Endothelial cell of umbilical vein (primary cell): ENCODE results near the gene LDLRAD4. TPM values are rescaled to one million over a fixed set of nuclear protein-coding genes. Genes with fewer than 3 reads are reported as not detected.

ENCODE experiments used
- BruUV-seq: library from RNA; stranded (reverse); fragments of 400-500 nt; replicated peaks from 2 replicates; lab custom pipeline; 2021; lab: Mats Ljungman, UMichigan
- CTCF ChIA-PET: fragments of 300-600, 350-600 bp; sonication (Branson Sonifier 250); formaldehyde crosslinking; loops from one replicate; lab custom pipeline; 2021; ENCODE audit warnings: antibody characterized with exemption, inconsistent platforms; lab: Charles Lee
- POLR2A ChIA-PET: fragments of 300-600, 350-600 bp; sonication (Branson Sonifier 250); formaldehyde crosslinking; loops from one replicate; lab custom pipeline; 2021; ENCODE audit warnings: antibody characterized with exemption, inconsistent platforms; lab: Charles Lee
- DNase-seq: peaks from one replicate; pipeline ENCODE4 v3.0.0-alpha.2; 2011; ENCODE audit warnings: low read depth, low spot score
- FAIRE-seq: peaks from 2 replicates; lab custom pipeline; 2011; peaks lifted over from hg19 to GRCh38; lab: Jason Lieb, UNC
- H2AFZ ChIP-seq: 2 replicates; pipeline ENCODE4 v1.6.0; 2012; ENCODE audit warnings: low read depth, low read length, control low read depth, inconsistent platforms
- H3K27ac ChIP-seq: 2 replicates; pipeline ENCODE4 v1.5.1; 2011; ENCODE audit warnings: low read depth, mild to moderate bottlenecking, control low read depth, low read length, moderate library complexity; ENCODE audit not compliant: insufficient read depth
- H3K27me3 ChIP-seq, 2 experiments: 2 replicates each; pipeline versions ENCODE4 v1.6.0 to v1.6.1; 2011; ENCODE audit warnings: low read length in 2 of 2, mixed read lengths in 1 of 2; ENCODE audit not compliant: control insufficient read depth in 2 of 2, insufficient read depth in 2 of 2
- H3K36me3 ChIP-seq, 2 experiments: 2 replicates in 1 of 2; 3 replicates in 1 of 2; pipeline ENCODE4 v1.5.1; 2011; ENCODE audit warnings: low read length in 2 of 2, mild to moderate bottlenecking in 1 of 2, moderate library complexity in 1 of 2; ENCODE audit not compliant: control insufficient read depth in 2 of 2, insufficient read depth in 2 of 2; ENCODE audit errors: extremely low read depth in 1 of 2
- H3K4me1 ChIP-seq: 3 replicates; pipeline ENCODE4 v1.5.1; 2011; ENCODE audit warnings: mild to moderate bottlenecking, low read length; ENCODE audit not compliant: control insufficient read depth, insufficient read depth; ENCODE audit errors: extremely low read depth
- H3K4me2 ChIP-seq: 2 replicates; pipeline ENCODE4 v1.6.1; 2011; ENCODE audit warnings: low read length, control low read depth, mixed read lengths; ENCODE audit not compliant: insufficient read depth
- H3K4me3 ChIP-seq, 3 experiments: fragments of 200-600 bp in 1 of 3; sonication (generic), shearing (Covaris generic) in 1 of 3; replicated peaks in 1 of 3; 2 replicates each; pipeline ENCODE4 v1.5.1; 2011 to 2016; ENCODE audit warnings: control low read depth in 3 of 3, low read length in 3 of 3, mild to moderate bottlenecking in 2 of 3, inconsistent platforms in 1 of 3, low read depth in 1 of 3, moderate library complexity in 1 of 3; ENCODE audit not compliant: insufficient read depth in 1 of 3
- H3K79me2 ChIP-seq: 2 replicates; pipeline ENCODE4 v1.6.0; 2012; ENCODE audit warnings: low read length, inconsistent platforms; ENCODE audit not compliant: control insufficient read depth, insufficient read depth
- H3K9ac ChIP-seq: replicated peaks from 2 replicates; pipeline ENCODE3; 2011; ENCODE audit warnings: low read length, control low read depth; ENCODE audit not compliant: insufficient read depth; ENCODE audit errors: extremely low read depth
- H3K9me1 ChIP-seq: replicated peaks from 3 replicates; pipeline ENCODE4 v1.6.0; 2011; ENCODE audit warnings: mild to moderate bottlenecking, low read length; ENCODE audit not compliant: control insufficient read depth, insufficient read depth; ENCODE audit errors: extremely low read depth
- H3K9me3 ChIP-seq: replicated peaks from 2 replicates; pipeline ENCODE4 v1.5.1; 2012; ENCODE audit warnings: low read length, inconsistent platforms; ENCODE audit not compliant: control insufficient read depth, insufficient read depth
- H4K20me1 ChIP-seq: replicated peaks from 2 replicates; pipeline ENCODE3; 2011; ENCODE audit warnings: mild to moderate bottlenecking, low read length; ENCODE audit not compliant: control insufficient read depth, insufficient read depth; ENCODE audit errors: extremely low read depth
- EZH2 ChIP-seq: IDR thresholded peaks from 2 replicates; pipeline ENCODE4 v1.6.1; 2012; ENCODE audit warnings: borderline replicate concordance, low read depth, mild to moderate bottlenecking, moderate library complexity, low read length, inconsistent platforms; ENCODE audit not compliant: severe bottlenecking
- FOS ChIP-seq: IDR thresholded peaks from 2 replicates; pipeline ENCODE4 v1.6.1; 2011; ENCODE audit warnings: mild to moderate bottlenecking, low read length, moderate library complexity, borderline replicate concordance; ENCODE audit not compliant: insufficient read depth
- GATA2 ChIP-seq: IDR thresholded peaks from 2 replicates; pipeline ENCODE4 v1.7.0; 2011; ENCODE audit warnings: low read depth, mild to moderate bottlenecking, moderate library complexity, mixed read lengths, low read length; ENCODE audit not compliant: insufficient read length, insufficient read depth
- JUN ChIP-seq: IDR thresholded peaks from 2 replicates; pipeline ENCODE4 v1.6.1; 2011; ENCODE audit warnings: borderline replicate concordance, low read depth; ENCODE audit not compliant: insufficient read length, insufficient read depth
- MYC ChIP-seq: IDR thresholded peaks from one replicate; pipeline ENCODE4 v1.6.1; 2011; ENCODE audit warnings: mild to moderate bottlenecking, low read depth, low read length
- POLR2A ChIP-seq: IDR thresholded peaks from 2 replicates; pipeline ENCODE4 v1.6.1; 2012; ENCODE audit warnings: low read depth, mild to moderate bottlenecking, control low read depth, low read length
- POLR2AphosphoS5 ChIP-seq: IDR thresholded peaks from 2 replicates; pipeline ENCODE4 v1.6.1; 2012; ENCODE audit warnings: low read depth, mild to moderate bottlenecking, control low read depth, low read length, moderate library complexity; ENCODE audit not compliant: insufficient read depth
- dilution Hi-C: fragments of 300-500 bp; cut with MboI; formaldehyde crosslinking; loops from one replicate; pipeline ENCODE4 v1.15.0; 2019; ENCODE audit warnings: low sequenced_read_pairs; ENCODE audit not compliant: extremely low pct_ligation_motif_present
- intact Hi-C: fragments of 100-400 bp; cut with micrococcal nuclease; formaldehyde crosslinking; loops from one replicate; pipeline ENCODE4 v1.10.0; 2022
- polyA plus RNA-seq, 4 experiments: library from polyadenylated mRNA; depleted of rRNA in 3 of 4; stranded (reverse) in 3 of 4; unstranded in 1 of 4; fragments of >200 nt; gene quantifications; 2 replicates each; pipeline versions ENCODE4 v1.2.1 to v1.2.3, GENCODE V29; 2011 to 2012; ENCODE audit warnings: missing spikeins in 1 of 4
- total RNA-seq: library from RNA; stranded (reverse); gene quantifications from 2 replicates; pipeline ENCODE4 v1.2.3, GENCODE V29; 2021
- TF ChIP-seq, protein P1 (sequence below), 2 donors: IDR thresholded peaks; 1 replicate in 1 of 2; 2 replicates in 1 of 2; pipeline ENCODE4 v1.5.1; 2011; ENCODE audit warnings: low read length in 2 of 2, mild to moderate bottlenecking in 2 of 2, moderate library complexity in 2 of 2, control low read depth in 1 of 2, inconsistent platforms in 1 of 2, low read depth in 1 of 2; ENCODE audit not compliant: insufficient read depth in 1 of 2; ENCODE audit errors: extremely low read depth in 1 of 2
- TF ChIP-seq, protein P2 (sequence below): IDR thresholded peaks from 2 replicates; pipeline ENCODE4 v1.6.1; 2011; ENCODE audit not compliant: insufficient read depth, insufficient read length

The LDLRAD4 gene
- total and polyA plus RNA-seq, 2 donors (not counting 3 experiments of a cell fraction or from before 2014, with no cell fraction given), result 5.2 to 6.5 TPM

DNA sequence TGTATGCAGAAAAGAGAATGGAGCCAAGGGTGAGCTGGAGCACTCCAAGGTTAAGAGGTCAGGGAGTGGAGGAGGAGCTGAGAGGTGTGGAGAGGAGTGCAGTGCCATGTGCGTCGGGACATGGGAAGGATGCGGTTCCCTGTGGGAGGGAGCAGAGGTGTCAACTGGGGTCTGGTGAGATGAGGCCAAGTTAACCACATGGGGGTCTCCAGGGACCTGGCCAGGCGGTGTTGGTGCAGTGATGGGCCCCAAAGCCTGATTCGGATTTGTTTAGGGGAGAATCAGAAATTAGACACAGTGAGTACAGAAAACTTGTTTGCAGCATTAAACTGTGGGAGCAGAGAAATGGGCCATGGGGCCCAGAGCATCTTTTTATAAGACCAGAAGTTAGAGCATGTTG lies 210.5 kb downstream of the LDLRAD4 start:
- no peak overlapping the region for H3K4me3 ChIP-seq
- no peaks in the 10 kb centered on the region for H3K9me3 ChIP-seq
- no peak overlapping the region for H3K27ac ChIP-seq
- H4K20me1 ChIP-seq, result no peaks in the 10 kb centered on the region
- no peaks in the 10 kb centered on the region for H3K9me1 ChIP-seq
- intact Hi-C loops, result loop anchor here (10.0 kb wide), 1 partner anchor 94 kb away; no protein-coding TSS in a partner anchor
- H3K79me2 ChIP-seq, result no peaks in the 10 kb centered on the region
- POLR2A ChIA-PET, result no interaction called here
- H2AFZ ChIP-seq, result no peak overlapping the region
- FAIRE-seq, result no peak
- H3K27me3 ChIP-seq, result no peaks in the 10 kb centered on the region
- CTCF ChIA-PET, result no interaction called here
- TF ChIP-seq, protein P1, sequence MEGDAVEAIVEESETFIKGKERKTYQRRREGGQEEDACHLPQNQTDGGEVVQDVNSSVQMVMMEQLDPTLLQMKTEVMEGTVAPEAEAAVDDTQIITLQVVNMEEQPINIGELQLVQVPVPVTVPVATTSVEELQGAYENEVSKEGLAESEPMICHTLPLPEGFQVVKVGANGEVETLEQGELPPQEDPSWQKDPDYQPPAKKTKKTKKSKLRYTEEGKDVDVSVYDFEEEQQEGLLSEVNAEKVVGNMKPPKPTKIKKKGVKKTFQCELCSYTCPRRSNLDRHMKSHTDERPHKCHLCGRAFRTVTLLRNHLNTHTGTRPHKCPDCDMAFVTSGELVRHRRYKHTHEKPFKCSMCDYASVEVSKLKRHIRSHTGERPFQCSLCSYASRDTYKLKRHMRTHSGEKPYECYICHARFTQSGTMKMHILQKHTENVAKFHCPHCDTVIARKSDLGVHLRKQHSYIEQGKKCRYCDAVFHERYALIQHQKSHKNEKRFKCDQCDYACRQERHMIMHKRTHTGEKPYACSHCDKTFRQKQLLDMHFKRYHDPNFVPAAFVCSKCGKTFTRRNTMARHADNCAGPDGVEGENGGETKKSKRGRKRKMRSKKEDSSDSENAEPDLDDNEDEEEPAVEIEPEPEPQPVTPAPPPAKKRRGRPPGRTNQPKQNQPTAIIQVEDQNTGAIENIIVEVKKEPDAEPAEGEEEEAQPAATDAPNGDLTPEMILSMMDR (IDR thresholded peaks at IDR 0.05; ENCODE audit: extremely low read depth in 1 of 2, insufficient read depth in 1 of 2, low read depth in 1 of 2, low read length in 2 of 2), result no peak
- TF ChIP-seq JUN (no peak), EZH2 (no peak), POLR2AphosphoS5 (no peak), FOS (no peak), GATA2 (no peak), POLR2A (no peak), MYC (no peak)
- TF ChIP-seq, protein P2, sequence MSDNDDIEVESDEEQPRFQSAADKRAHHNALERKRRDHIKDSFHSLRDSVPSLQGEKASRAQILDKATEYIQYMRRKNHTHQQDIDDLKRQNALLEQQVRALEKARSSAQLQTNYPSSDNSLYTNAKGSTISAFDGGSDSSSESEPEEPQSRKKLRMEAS, result no peak
- dilution Hi-C loops, result no loop called here
- no TSS peak for BruUV-seq
- no peak overlapping the region for H3K4me2 ChIP-seq
- H3K36me3 ChIP-seq, result no peaks in the 10 kb centered on the region
- peaks cover 13% of the 10 kb centered on the region for H3K4me1 ChIP-seq
- no peak for DNase-seq
- H3K9ac ChIP-seq, result no peak overlapping the region
